ENCODE data around the gene JARID2.

- peak in 1 of 2 donors; percentile 13 for TF ChIP-seq POLR2A (IDR thresholded peaks at IDR 0.05)
- peak in 2 of 4 experiments; percentile 20 to 51 for TF ChIP-seq CTCF (IDR thresholded peaks at IDR 0.05)
These were observed 1.9 kb downstream of the JARID2 start for GRCh38 chr6:15247500-15248450.

All from sigmoid colon (tissue), 3 donors.